Body of pancreas (tissue), 4 donors: Measurements from ENCODE around the gene ADPRS.

ENCODE experiments used
- POLR2A ChIP-seq, 3 donors: fragments of 450-650 bp; IDR thresholded peaks; one replicate each; pipeline ENCODE4 v1.6.1; 2016; ENCODE audit warnings: antibody characterized with exemption in 3 of 3, mild to moderate bottlenecking in 2 of 3
- TF ChIP-seq, protein P1 (sequence below), 7 experiments: fragments of 450-650 bp in 4 of 7; fragments of 200-600 bp in 3 of 7; sonication (generic) in 3 of 7; IDR thresholded peaks; one replicate each; pipeline ENCODE4 v1.5.1; 2016 to 2019; ENCODE audit warnings: antibody characterized with exemption in 7 of 7

DNA sequence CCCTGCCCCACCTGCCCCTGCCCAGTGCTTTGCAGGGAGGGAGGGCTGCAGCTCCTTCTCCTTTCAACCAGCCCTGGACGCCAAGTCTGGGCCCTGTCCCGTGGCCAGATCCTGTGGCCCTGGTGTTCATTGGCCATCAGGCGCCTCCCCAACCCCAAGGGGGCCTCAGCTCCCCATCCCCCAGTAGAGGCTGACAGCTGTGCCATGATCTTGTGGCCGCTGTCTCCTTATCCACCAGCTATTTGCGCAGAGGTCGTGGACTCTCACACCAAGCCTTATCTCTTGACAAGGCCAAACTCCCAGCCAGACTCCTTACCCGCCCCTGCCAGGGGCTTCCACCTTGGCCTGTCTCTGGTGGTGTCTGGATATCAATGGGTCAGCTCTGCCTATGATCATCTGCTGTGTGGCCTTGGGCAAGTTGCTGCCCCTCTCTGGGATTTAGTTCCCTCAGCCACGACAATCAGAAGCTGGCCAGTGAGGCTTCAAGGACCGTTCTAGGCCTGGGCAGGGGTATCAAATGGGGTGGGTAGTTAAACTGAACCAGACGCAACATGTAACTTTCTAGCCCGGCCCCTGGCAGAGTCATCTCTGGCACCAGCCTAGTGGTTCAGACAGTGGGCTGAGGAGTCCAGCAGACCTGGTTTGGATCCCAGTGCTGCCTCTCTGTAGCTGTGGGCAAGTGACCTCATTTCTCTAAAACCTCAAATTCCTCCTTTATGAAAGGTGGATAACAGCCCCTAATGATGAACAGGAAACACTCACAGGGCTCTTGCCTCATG, 39.6 kb downstream of the ADPRS start:
- TF ChIP-seq, protein P1, sequence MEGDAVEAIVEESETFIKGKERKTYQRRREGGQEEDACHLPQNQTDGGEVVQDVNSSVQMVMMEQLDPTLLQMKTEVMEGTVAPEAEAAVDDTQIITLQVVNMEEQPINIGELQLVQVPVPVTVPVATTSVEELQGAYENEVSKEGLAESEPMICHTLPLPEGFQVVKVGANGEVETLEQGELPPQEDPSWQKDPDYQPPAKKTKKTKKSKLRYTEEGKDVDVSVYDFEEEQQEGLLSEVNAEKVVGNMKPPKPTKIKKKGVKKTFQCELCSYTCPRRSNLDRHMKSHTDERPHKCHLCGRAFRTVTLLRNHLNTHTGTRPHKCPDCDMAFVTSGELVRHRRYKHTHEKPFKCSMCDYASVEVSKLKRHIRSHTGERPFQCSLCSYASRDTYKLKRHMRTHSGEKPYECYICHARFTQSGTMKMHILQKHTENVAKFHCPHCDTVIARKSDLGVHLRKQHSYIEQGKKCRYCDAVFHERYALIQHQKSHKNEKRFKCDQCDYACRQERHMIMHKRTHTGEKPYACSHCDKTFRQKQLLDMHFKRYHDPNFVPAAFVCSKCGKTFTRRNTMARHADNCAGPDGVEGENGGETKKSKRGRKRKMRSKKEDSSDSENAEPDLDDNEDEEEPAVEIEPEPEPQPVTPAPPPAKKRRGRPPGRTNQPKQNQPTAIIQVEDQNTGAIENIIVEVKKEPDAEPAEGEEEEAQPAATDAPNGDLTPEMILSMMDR (IDR thresholded peaks at IDR 0.05) = no peak
- no peak for TF ChIP-seq POLR2A (IDR thresholded peaks at IDR 0.05)
